HCT116 (cell line): ENCODE results near the gene HMGN2. TPM values are rescaled to one million over a fixed set of nuclear protein-coding genes. Genes with fewer than 3 reads are reported as not detected.

ENCODE experiments used
- ATAC-seq: fragments of 200-7000 bp; cut with Tn5 transposase; 2 replicates; pipeline ENCODE4 v1.9.1; 2020; ENCODE audit warnings: mild to moderate bottlenecking, moderate library complexity
- Bru-seq: library from RNA; stranded (reverse); fragments of 400-500 nt; gene quantifications from one replicate; lab custom pipeline; 2021; lab: Mats Ljungman, UMichigan
- BruChase-seq, 2 experiments: library from RNA; stranded (reverse); fragments of 400-500 nt; gene quantifications; one replicate each; lab custom pipeline; 2021; lab: Mats Ljungman, UMichigan
- BruUV-seq: library from RNA; stranded (reverse); fragments of 400-500 nt; replicated peaks from 2 replicates; lab custom pipeline; 2021; lab: Mats Ljungman, UMichigan
- CTCF ChIA-PET: fragments of 300-600 bp; sonication (Branson Sonifier 250); formaldehyde crosslinking; loops from one replicate; lab custom pipeline; 2021; ENCODE audit warnings: antibody characterized with exemption; lab: Charles Lee
- POLR2A ChIA-PET: fragments of 300-600, 350-600 bp; sonication (Branson Sonifier 250); formaldehyde crosslinking; loops from one replicate; lab custom pipeline; 2021; ENCODE audit warnings: antibody characterized with exemption; lab: Charles Lee
- RAD21 ChIA-PET, 2 experiments: fragments of 300-600 bp; sonication (Branson Sonifier 250); formaldehyde crosslinking; loops; one replicate each; lab custom pipeline; 2023; ENCODE audit warnings: low total read pairs in 2 of 2; ENCODE audit not compliant: uncharacterized antibody in 2 of 2, unreplicated experiment in 2 of 2, low non-redundant PET in 1 of 2; lab: Charles Lee
- DNase-seq: peaks from one replicate; pipeline ENCODE4 v3.0.0-alpha.2; 2010; ENCODE audit warnings: low read depth, low spot score
- H2AFZ ChIP-seq: fragments of 200-600 bp; shearing (Covaris generic), sonication (generic); 2 replicates; pipeline ENCODE4 v1.6.1; 2017; ENCODE audit warnings: low read depth, mixed run types, mixed read lengths, antibody characterized with exemption, low read length; ENCODE audit not compliant: poor library complexity, severe bottlenecking
- H3K27ac ChIP-seq: 2 replicates; pipeline ENCODE4 v1.5.1; 2012; ENCODE audit warnings: low read depth, low read length
- H3K27me3 ChIP-seq: fragments of 200-600 bp; sonication (generic); 2 replicates; pipeline ENCODE4 v1.6.1; 2016; ENCODE audit warnings: mixed run types, low read length, mixed read lengths; ENCODE audit not compliant: insufficient read depth
- H3K36me3 ChIP-seq, 2 experiments: fragments of 200-500 bp in 1 of 2; fragments of 200-600 bp in 1 of 2; sonication (Bioruptor generic) in 1 of 2; sonication (generic) in 1 of 2; 2 replicates each; pipeline versions ENCODE4 v1.5.1 to v1.6.1; 2014 to 2016; ENCODE audit warnings: low read length in 2 of 2, inconsistent platforms in 1 of 2, mixed read lengths in 1 of 2, mixed run types in 1 of 2; ENCODE audit not compliant: insufficient read depth in 2 of 2, control insufficient read depth in 1 of 2
- H3K4me1 ChIP-seq, 2 experiments: fragments of 200-600 bp in 1 of 2; sonication (generic) in 1 of 2; 2 replicates each; pipeline versions ENCODE4 v1.5.1 to v1.6.1; 2012 to 2017; ENCODE audit warnings: low read length in 2 of 2, inconsistent platforms in 1 of 2, mild to moderate bottlenecking in 1 of 2, mixed read lengths in 1 of 2, mixed run types in 1 of 2, moderate library complexity in 1 of 2; ENCODE audit not compliant: insufficient read depth in 2 of 2, control insufficient read depth in 1 of 2
- H3K4me2 ChIP-seq: fragments of 200-600 bp; sonication (generic); 2 replicates; pipeline ENCODE4 v1.6.1; 2017; ENCODE audit warnings: mixed run types, low read length, mixed read lengths
- H3K4me3 ChIP-seq, 2 experiments: fragments of 200-600 bp in 1 of 2; sonication (generic) in 1 of 2; replicated peaks in 1 of 2; 2 replicates each; pipeline ENCODE4 v1.5.1; 2011 to 2016; ENCODE audit warnings: low read length in 2 of 2, control low read depth in 1 of 2, low read depth in 1 of 2, mild to moderate bottlenecking in 1 of 2, mixed read lengths in 1 of 2, mixed run types in 1 of 2
- H3K79me2 ChIP-seq: fragments of 200-600 bp; sonication (generic); 2 replicates; pipeline ENCODE4 v1.6.1; 2017; ENCODE audit warnings: mild to moderate bottlenecking, mixed run types, low read length, moderate library complexity, mixed read lengths; ENCODE audit not compliant: insufficient read depth
- H3K9ac ChIP-seq: fragments of 200-600 bp; sonication (generic); 2 replicates; pipeline ENCODE4 v1.6.1; 2016; ENCODE audit warnings: low read length, mixed read lengths
- H3K9me2 ChIP-seq: fragments of 200-600 bp; sonication (generic), shearing (Covaris generic); 2 replicates; pipeline ENCODE4 v1.6.1; 2017; ENCODE audit warnings: mixed run types, mild to moderate bottlenecking, moderate library complexity; ENCODE audit not compliant: insufficient read depth
- H3K9me3 ChIP-seq, 2 experiments: fragments of 200-500 bp in 1 of 2; fragments of 200-600 bp in 1 of 2; sonication (Bioruptor generic) in 1 of 2; sonication (generic) in 1 of 2; 2 replicates each; pipeline ENCODE4 v1.6.1; 2014 to 2017; ENCODE audit warnings: low read length in 2 of 2, mixed read lengths in 2 of 2, inconsistent platforms in 1 of 2, low read depth in 1 of 2, mild to moderate bottlenecking in 1 of 2, mixed run types in 1 of 2, moderate library complexity in 1 of 2; ENCODE audit not compliant: control insufficient read depth in 1 of 2, insufficient read depth in 1 of 2
- H4K20me1 ChIP-seq: fragments of 200-600 bp; sonication (generic), shearing (Covaris generic); 2 replicates; pipeline ENCODE4 v1.6.1; 2017; ENCODE audit warnings: mixed run types, mild to moderate bottlenecking, moderate library complexity; ENCODE audit not compliant: insufficient read depth
- ELF1 ChIP-seq: IDR thresholded peaks from 2 replicates; pipeline ENCODE4 v1.6.1; 2012; ENCODE audit warnings: low read depth, borderline replicate concordance
- POLR2A ChIP-seq: IDR thresholded peaks from 2 replicates; pipeline ENCODE4 v1.7.0; 2011; ENCODE audit warnings: borderline replicate concordance; ENCODE audit not compliant: insufficient read depth, insufficient read length; ENCODE audit errors: extremely low read depth
- POLR2AphosphoS5 ChIP-seq: IDR thresholded peaks from 2 replicates; pipeline ENCODE4 v1.6.1; 2011; ENCODE audit warnings: mild to moderate bottlenecking, low read depth, low read length, moderate library complexity
- RAD21 ChIP-seq: IDR thresholded peaks from 2 replicates; pipeline ENCODE4 v1.6.1; 2012; ENCODE audit warnings: low read depth, mild to moderate bottlenecking
- SIN3A ChIP-seq: IDR thresholded peaks from 2 replicates; pipeline ENCODE4 v1.6.1; 2012; ENCODE audit warnings: low read depth
- SP1 ChIP-seq: IDR thresholded peaks from 2 replicates; pipeline ENCODE4 v1.6.1; 2012; ENCODE audit warnings: low read depth
- ZFX ChIP-seq: fragments of 450-650 bp; IDR thresholded peaks from 2 replicates; pipeline ENCODE4 v1.6.1; 2017
- intact Hi-C: fragments of 100-400 bp; cut with micrococcal nuclease; formaldehyde crosslinking; loops from 2 replicates; pipeline ENCODE4 v1.10.0; 2022
- long read RNA-seq: library from polyadenylated mRNA; unstranded; transcript quantifications from one replicate; pipeline ENCODE4 v2.0.0, GENCODE V29; 2021; ENCODE audit not compliant: unreplicated experiment
- polyA plus RNA-seq: library from polyadenylated mRNA; unstranded; fragments of >200 nt; gene quantifications from 2 replicates; pipeline ENCODE4 v1.2.1, GENCODE V29; 2012; ENCODE audit warnings: missing spikeins
- total RNA-seq: library from RNA; stranded (reverse); gene quantifications from one replicate; pipeline ENCODE4 v1.2.1, GENCODE V29; 2021; ENCODE audit not compliant: unreplicated experiment
- TF ChIP-seq, protein P1 (sequence below), 3 experiments: fragments of 200-600 bp in 1 of 3; sonication (generic) in 1 of 3; IDR thresholded peaks in 2 of 3; conservative IDR thresholded peaks in 1 of 3; 2 replicates each; pipeline ENCODE4 v1.5.1; 2012 to 2017; ENCODE audit warnings: low read depth in 2 of 3, low read length in 2 of 3, antibody characterized with exemption in 1 of 3, borderline replicate concordance in 1 of 3, control low read depth in 1 of 3, mild to moderate bottlenecking in 1 of 3, mixed read lengths in 1 of 3, mixed run types in 1 of 3, moderate library complexity in 1 of 3; ENCODE audit not compliant: insufficient read depth in 1 of 3
- TF ChIP-seq, protein P2 (sequence below): IDR thresholded peaks from 2 replicates; pipeline ENCODE4 v1.6.1; 2012; ENCODE audit warnings: low read depth

HMGN2 gene
- 483 TPM for total RNA-seq
- polyA plus RNA-seq: 363 and 549 TPM in 2 replicates
- Bru-seq, nascent RNA: percentile 98 among the genes with signal in this experiment
- BruChase-seq, experiment 1, labeled RNA remaining after a 6-hour chase: percentile 100 among the genes with signal in this experiment
- BruChase-seq, experiment 2, labeled RNA remaining after a 2-hour chase: percentile 99 among the genes with signal in this experiment
- long read RNA-seq, transcript HMGN2-205 (5 exons, 952 nt): minor isoform, 5 of 917 reads
- long read RNA-seq, transcript HMGN2-208 (4 exons, 1,030 nt): minor isoform, 6 of 917 reads
- long read RNA-seq, transcript HMGN2-201 (6 exons, 1,191 nt): major isoform, 809 of 917 reads
- long read RNA-seq, partial matches to known transcripts: 23 of 917 reads
- long read RNA-seq, other reads (novel, unspliced or antisense): 63 of 917 reads

DNA sequence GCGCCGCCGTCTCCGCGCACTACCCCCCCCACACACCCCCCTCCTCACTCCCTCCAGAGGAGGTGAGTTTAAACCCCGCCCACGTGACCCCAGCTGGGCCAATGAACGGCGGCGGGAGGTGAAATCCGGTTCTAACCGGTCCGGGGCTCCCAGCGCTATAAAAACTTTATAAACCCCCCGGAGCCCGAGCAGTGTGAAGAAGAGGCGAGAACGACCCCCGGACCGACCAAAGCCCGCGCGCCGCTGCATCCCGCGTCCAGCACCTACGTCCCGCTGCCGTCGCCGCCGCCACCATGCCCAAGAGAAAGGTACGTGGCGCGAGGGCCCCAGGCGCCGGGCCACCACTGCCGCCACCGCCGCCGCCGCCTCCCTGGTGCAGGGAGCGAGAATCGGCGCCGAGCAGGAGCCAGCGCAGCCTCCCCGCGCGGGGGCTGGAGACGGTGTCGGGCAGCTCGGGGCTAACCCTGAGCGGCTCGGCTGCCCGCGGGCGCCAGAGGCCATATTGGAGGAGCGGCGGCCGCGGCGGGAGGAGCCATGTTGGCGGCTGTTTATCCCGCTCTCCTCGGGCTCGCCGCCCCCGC, at the start of gene HMGN2:
TSS of gene HMGN2 (plus strand) at position 121 of the 581 bp plus-strand sequence. CDS start at position 294, 173 bp downstream.
- DNase-seq: peak; percentile 64
- peak; percentile 25 for TF ChIP-seq POLR2A
- TF ChIP-seq ZFX: peak; percentile 76
- TF ChIP-seq RAD21: no peak
- no peak for TF ChIP-seq ELF1
- peak; percentile 72 for TF ChIP-seq POLR2AphosphoS5
- TF ChIP-seq, protein P1, sequence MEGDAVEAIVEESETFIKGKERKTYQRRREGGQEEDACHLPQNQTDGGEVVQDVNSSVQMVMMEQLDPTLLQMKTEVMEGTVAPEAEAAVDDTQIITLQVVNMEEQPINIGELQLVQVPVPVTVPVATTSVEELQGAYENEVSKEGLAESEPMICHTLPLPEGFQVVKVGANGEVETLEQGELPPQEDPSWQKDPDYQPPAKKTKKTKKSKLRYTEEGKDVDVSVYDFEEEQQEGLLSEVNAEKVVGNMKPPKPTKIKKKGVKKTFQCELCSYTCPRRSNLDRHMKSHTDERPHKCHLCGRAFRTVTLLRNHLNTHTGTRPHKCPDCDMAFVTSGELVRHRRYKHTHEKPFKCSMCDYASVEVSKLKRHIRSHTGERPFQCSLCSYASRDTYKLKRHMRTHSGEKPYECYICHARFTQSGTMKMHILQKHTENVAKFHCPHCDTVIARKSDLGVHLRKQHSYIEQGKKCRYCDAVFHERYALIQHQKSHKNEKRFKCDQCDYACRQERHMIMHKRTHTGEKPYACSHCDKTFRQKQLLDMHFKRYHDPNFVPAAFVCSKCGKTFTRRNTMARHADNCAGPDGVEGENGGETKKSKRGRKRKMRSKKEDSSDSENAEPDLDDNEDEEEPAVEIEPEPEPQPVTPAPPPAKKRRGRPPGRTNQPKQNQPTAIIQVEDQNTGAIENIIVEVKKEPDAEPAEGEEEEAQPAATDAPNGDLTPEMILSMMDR (IDR thresholded peaks at IDR 0.05 in 2 of 3, conservative IDR thresholded peaks at IDR 0.05 in 1 of 3; ENCODE audit: borderline replicate concordance in 1 of 3, insufficient read depth in 1 of 3, low read depth in 2 of 3, low read length in 2 of 3): no peak
- peak; percentile 58 for TF ChIP-seq SP1
- TF ChIP-seq SIN3A: peak; percentile 69; the same call in 1 of the 2 replicates
- TF ChIP-seq, protein P2, sequence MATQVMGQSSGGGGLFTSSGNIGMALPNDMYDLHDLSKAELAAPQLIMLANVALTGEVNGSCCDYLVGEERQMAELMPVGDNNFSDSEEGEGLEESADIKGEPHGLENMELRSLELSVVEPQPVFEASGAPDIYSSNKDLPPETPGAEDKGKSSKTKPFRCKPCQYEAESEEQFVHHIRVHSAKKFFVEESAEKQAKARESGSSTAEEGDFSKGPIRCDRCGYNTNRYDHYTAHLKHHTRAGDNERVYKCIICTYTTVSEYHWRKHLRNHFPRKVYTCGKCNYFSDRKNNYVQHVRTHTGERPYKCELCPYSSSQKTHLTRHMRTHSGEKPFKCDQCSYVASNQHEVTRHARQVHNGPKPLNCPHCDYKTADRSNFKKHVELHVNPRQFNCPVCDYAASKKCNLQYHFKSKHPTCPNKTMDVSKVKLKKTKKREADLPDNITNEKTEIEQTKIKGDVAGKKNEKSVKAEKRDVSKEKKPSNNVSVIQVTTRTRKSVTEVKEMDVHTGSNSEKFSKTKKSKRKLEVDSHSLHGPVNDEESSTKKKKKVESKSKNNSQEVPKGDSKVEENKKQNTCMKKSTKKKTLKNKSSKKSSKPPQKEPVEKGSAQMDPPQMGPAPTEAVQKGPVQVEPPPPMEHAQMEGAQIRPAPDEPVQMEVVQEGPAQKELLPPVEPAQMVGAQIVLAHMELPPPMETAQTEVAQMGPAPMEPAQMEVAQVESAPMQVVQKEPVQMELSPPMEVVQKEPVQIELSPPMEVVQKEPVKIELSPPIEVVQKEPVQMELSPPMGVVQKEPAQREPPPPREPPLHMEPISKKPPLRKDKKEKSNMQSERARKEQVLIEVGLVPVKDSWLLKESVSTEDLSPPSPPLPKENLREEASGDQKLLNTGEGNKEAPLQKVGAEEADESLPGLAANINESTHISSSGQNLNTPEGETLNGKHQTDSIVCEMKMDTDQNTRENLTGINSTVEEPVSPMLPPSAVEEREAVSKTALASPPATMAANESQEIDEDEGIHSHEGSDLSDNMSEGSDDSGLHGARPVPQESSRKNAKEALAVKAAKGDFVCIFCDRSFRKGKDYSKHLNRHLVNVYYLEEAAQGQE: no peak
- Histone ChIP-seq H3K9me2 (no peaks in the 10 kb centered on the region), H3K9ac (peak within 1 kb of the TSS; percentile 99), H3K79me2 (peaks cover 23% of the 10 kb centered on the region), H3K4me1 (peaks cover 13 to 39% of the 10 kb centered on the region in 2 experiments), H3K4me2 (peak within 1 kb of the TSS; percentile 99), H3K9me3 (no peaks in the 10 kb centered on the region), H4K20me1 (peaks cover 20% of the 10 kb centered on the region; the same call in 1 of the 2 replicates), H3K27me3 (no peaks in the 10 kb centered on the region), H3K27ac (peak within 1 kb of the TSS; percentile 100), H3K4me3 (peak within 1 kb of the TSS; percentile 60 to 83), H2AFZ (no peak within 1 kb of the TSS), H3K36me3 (peaks cover 22 to 35% of the 10 kb centered on the region in 2 experiments)
- peak; percentile 73 for ATAC-seq
- ChIA-PET POLR2A (interaction anchor here (0.6 to 1.1 kb wide), 3 partner anchors 14 to 113 kb away, joined by 3 read pairs; no protein-coding TSS in a partner anchor), CTCF (interaction anchor here (0.6 to 1.8 kb wide), 4 partner anchors 10 to 449 kb away, joined by 3 to 6 read pairs (median 4); no protein-coding TSS in a partner anchor), RAD21 (no interaction called here)
- intact Hi-C loops: no loop called here
- BruUV-seq: no TSS peak
